ENCODE data around the gene SNX10. TPM values are rescaled to one million over a fixed set of nuclear protein-coding genes. Genes with fewer than 3 reads are reported as not detected.

SNX10 gene
- total RNA-seq, 2 donors from 2014 or later, result 13.2 to 19.3 TPM

- Histone ChIP-seq H3K4me3 (ENCODE audit: low read length) (no peak overlapping the region), H3K27me3 (ENCODE audit: control insufficient read depth, insufficient read depth, low read length, poor library complexity, severe bottlenecking) (no peaks in the 10 kb centered on the region), H3K4me1 (ENCODE audit: control insufficient read depth, insufficient read depth, low read length) (peaks cover 7% of the 10 kb centered on the region), H3K36me3 (ENCODE audit: control insufficient read depth, insufficient read depth, low read length) (no peaks in the 10 kb centered on the region), H3K27ac (ENCODE audit: low read depth, low read length) (no peak overlapping the region), H3K9ac (ENCODE audit: extremely low read depth, low read length, poor library complexity, severe bottlenecking) (no peak overlapping the region), H3K9me3 (ENCODE audit: control insufficient read depth, low read length) (no peaks in the 10 kb centered on the region)
- Mint-ChIP-seq H3K27me3 (ENCODE audit: insufficient read depth) (peaks cover under 1% of the 10 kb centered on the region), H3K27ac (no peak overlapping the region), H3K4me1 (peaks cover 16% of the 10 kb centered on the region), H3K36me3 (ENCODE audit: low read depth) (no peaks in the 10 kb centered on the region), H3K9me3 (no peaks in the 10 kb centered on the region), H3K4me3 (no peak overlapping the region)
- no peak for DNase-seq
- WGBS, 2 experiments (ENCODE audit: insufficient coverage in 1 of 2, insufficient read length in 1 of 2), result 93 to 95% methylated on average over 2 to 3 of the region's 3 CpGs
- TF ChIP-seq, protein P1, sequence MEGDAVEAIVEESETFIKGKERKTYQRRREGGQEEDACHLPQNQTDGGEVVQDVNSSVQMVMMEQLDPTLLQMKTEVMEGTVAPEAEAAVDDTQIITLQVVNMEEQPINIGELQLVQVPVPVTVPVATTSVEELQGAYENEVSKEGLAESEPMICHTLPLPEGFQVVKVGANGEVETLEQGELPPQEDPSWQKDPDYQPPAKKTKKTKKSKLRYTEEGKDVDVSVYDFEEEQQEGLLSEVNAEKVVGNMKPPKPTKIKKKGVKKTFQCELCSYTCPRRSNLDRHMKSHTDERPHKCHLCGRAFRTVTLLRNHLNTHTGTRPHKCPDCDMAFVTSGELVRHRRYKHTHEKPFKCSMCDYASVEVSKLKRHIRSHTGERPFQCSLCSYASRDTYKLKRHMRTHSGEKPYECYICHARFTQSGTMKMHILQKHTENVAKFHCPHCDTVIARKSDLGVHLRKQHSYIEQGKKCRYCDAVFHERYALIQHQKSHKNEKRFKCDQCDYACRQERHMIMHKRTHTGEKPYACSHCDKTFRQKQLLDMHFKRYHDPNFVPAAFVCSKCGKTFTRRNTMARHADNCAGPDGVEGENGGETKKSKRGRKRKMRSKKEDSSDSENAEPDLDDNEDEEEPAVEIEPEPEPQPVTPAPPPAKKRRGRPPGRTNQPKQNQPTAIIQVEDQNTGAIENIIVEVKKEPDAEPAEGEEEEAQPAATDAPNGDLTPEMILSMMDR (conservative IDR thresholded peaks at IDR 0.05), result no peak
These were observed 121.5 kb downstream of the SNX10 start for GRCh38 chr7:26413007-26413691.

DNA sequence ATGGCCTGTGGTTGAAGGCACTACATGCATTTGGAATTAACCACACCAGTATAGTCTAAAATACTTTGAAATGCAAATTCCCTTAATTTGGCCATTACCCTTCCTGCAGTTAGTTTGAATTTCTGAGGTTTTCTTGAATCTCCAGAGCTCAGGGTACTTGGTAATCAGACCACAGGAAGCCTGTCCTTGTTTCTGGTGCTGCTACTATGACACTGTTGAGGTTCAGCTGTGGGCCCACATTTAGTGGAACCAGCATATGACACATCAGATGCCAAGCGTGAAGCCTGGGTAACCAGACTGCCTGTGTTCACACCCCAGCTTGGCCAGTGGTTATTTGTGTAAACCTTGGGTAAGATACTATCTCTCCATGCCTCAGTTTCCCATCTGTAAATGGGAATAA, 124.3 kb downstream of the SNX10 start:
- no peak overlapping the region for H3K4me3 Mint-ChIP-seq
- no peak overlapping the region for H3K27ac ChIP-seq (ENCODE audit: low read depth, low read length)
- no peaks in the 10 kb centered on the region for H3K9me3 ChIP-seq (ENCODE audit: control insufficient read depth, low read length)
- peaks cover 16% of the 10 kb centered on the region for H3K4me1 Mint-ChIP-seq
- TF ChIP-seq, protein P1 (conservative IDR thresholded peaks at IDR 0.05), result no peak
- no peaks in the 10 kb centered on the region for H3K27me3 ChIP-seq (ENCODE audit: control insufficient read depth, insufficient read depth, low read length, poor library complexity, severe bottlenecking)
- no peak overlapping the region for H3K4me3 ChIP-seq (ENCODE audit: low read length)
- H3K27ac Mint-ChIP-seq, result no peak overlapping the region
- H3K36me3 Mint-ChIP-seq (ENCODE audit: low read depth), result no peaks in the 10 kb centered on the region
- peaks cover 2% of the 10 kb centered on the region for H3K27me3 Mint-ChIP-seq (ENCODE audit: insufficient read depth)
- no peaks in the 10 kb centered on the region for H3K36me3 ChIP-seq (ENCODE audit: control insufficient read depth, insufficient read depth, low read length)
- peaks cover 4% of the 10 kb centered on the region for H3K4me1 ChIP-seq (ENCODE audit: control insufficient read depth, insufficient read depth, low read length)
- H3K9ac ChIP-seq (ENCODE audit: extremely low read depth, low read length, poor library complexity, severe bottlenecking), result no peak overlapping the region
- H3K9me3 Mint-ChIP-seq, result no peaks in the 10 kb centered on the region
- WGBS, 2 experiments (ENCODE audit: insufficient coverage in 1 of 2, insufficient read length in 1 of 2), result 83 to 94% methylated on average over 1 of the region's 1 CpG
- DNase-seq, result no peak

DNA sequence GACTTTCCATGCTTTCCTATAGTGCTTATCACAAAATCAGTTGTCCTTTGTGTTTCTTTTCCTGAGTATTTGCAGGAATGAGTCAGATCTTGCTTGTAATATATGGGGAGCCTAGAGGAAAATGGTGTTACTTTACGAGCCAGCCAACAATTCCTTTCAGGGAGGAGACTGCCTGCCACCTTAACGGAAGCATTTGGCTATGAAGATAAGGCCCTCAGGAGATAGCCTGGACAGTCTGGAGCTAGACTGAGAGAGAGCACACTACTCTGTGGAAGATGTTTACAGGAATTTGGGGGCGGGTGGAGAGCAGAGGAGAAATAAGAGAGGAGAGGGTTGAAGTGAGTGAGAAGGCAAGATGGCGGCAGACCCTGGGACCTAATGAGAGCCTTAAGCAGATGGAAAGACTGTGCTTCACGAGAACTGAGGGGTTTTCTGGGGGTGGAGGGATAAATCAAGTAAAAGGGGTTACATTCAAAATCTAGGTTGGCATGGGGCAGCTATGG, 126.3 kb downstream of the SNX10 start:
- no peaks in the 10 kb centered on the region for H3K9me3 Mint-ChIP-seq
- no peaks in the 10 kb centered on the region for H3K36me3 Mint-ChIP-seq (ENCODE audit: low read depth)
- TF ChIP-seq, protein P1 (conservative IDR thresholded peaks at IDR 0.05), result no peak
- no peak for DNase-seq
- Histone ChIP-seq H3K36me3 (ENCODE audit: control insufficient read depth, insufficient read depth, low read length) (no peaks in the 10 kb centered on the region), H3K9ac (ENCODE audit: extremely low read depth, low read length, poor library complexity, severe bottlenecking) (no peak overlapping the region), H3K4me1 (ENCODE audit: control insufficient read depth, insufficient read depth, low read length) (peaks cover 4% of the 10 kb centered on the region), H3K27me3 (ENCODE audit: control insufficient read depth, insufficient read depth, low read length, poor library complexity, severe bottlenecking) (no peaks in the 10 kb centered on the region), H3K9me3 (ENCODE audit: control insufficient read depth, low read length) (no peaks in the 10 kb centered on the region), H3K27ac (ENCODE audit: low read depth, low read length) (no peak overlapping the region), H3K4me3 (ENCODE audit: low read length) (no peak overlapping the region)
- no peak overlapping the region for H3K4me3 Mint-ChIP-seq
- H3K27ac Mint-ChIP-seq, result peak overlapping the region; percentile 45
- 91% methylated on average over 3 to 5 of the region's 5 CpGs for WGBS, 2 experiments (ENCODE audit: insufficient coverage in 1 of 2, insufficient read length in 1 of 2)
- peaks cover 2% of the 10 kb centered on the region for H3K27me3 Mint-ChIP-seq (ENCODE audit: insufficient read depth)
- H3K4me1 Mint-ChIP-seq, result peaks cover 21% of the 10 kb centered on the region
